Fibroblast of peridontal ligament (primary cell): Measurements from ENCODE around the gene ZFP90.
"Not testable (repeated sequence)": the region's sequence is repeated elsewhere in the genome, so short reads cannot be mapped to it uniquely, and the experiment has no call there.

Source experiments
- DNase-seq: peaks from one replicate; pipeline ENCODE4 v3.0.0-alpha.2; 2010; ENCODE audit errors: extremely low read depth

The ZFP90 gene

GRCh38 chr16:68538880-68539701, at the start of gene ZFP90:
TSS of gene ZFP90 (plus strand) at chr16:68539291. CDS start at chr16:68539793, 502 bp downstream.
- DNase-seq = peak; percentile 76

- DNase-seq = no peak
Measured at GRCh38 chr16:68490358-68490757, 48.7 kb upstream of the ZFP90 start.

GRCh38 chr16:68490829-68491575, 48.1 kb upstream of the ZFP90 start:
- DNase-seq = no peak

DNA sequence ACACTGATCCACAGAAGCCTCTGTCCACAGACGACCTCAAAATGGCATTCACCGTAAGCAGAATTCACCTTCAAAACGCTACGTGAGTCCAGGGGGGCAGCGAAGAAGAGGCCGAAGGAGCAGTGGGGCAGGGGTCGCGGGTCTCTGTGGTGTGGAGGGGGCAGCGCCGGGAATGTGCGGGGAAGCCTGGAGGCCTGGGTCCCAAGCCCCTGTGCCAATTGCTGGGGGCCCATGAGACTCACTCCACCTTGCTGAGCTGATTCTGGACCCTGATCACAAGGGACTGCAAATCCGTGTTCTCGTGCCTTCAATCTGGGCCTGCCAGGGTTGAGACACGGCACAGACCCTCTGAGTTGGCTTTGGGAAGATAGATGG, 47.5 kb upstream of the ZFP90 start:
- DNase-seq = no peak

DNA sequence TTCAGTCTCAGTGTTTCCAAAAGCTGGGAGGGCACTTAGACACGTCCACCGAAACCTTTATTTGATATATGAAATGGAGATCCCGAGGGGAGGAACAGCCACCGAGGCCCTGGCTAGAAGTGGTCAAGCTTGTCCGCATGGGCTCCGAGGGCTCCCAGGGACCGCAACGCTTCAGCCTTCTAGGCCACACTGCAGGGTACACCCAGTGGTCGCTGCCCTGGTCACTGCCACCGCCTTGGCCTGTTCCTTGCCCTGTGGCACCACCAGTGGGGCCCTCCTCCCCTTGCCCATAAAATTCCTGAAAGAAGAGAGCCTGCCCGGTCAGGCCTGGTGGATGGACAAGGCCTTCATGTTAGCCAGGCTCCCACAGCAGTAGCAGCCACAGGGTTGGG, 46.9 kb upstream of the ZFP90 start:
- no peak for DNase-seq

DNA sequence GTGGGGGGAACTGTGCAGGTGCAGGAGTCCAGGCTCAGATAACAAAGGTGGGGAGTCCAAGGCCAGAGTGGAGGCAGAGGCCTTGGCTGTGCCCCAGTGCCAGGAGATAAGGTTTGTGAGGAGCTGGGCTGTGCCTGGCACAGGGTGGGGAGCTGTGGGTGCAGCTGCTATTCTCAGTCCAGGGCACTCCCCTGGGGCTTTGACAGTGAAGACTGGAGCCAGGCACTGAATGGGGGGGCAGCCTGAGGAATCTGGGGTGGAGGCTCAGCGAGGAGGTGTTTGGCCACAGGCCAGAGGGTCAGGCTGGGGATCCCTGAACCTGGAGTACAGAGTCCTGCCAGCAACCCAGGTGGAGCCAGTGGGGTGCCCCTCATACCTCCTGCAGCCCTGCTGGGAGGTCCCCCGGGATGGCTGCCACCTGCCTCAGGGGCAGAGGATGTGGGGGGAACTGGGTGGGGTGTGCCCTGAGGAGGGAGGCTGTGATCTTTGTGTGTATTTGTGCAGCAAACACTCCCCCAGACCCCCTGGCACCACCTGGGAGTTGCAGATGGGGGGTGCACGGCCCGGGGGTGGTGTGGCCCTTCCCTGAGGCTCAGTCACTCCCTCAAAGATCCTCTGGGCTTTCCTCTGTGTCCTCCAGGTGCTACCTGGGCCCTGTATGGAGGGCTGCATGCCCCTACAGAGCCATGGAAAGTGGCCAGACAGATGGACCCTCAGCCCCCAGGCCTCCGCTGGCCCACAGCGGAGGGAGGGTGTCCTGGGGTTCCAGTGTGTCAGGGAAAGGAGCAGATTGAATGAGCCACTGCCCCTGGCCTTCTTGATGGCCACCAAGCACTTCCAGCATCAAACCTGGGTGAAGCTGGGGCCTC, 46.3 kb upstream of the ZFP90 start:
- DNase-seq = no peak

DNA sequence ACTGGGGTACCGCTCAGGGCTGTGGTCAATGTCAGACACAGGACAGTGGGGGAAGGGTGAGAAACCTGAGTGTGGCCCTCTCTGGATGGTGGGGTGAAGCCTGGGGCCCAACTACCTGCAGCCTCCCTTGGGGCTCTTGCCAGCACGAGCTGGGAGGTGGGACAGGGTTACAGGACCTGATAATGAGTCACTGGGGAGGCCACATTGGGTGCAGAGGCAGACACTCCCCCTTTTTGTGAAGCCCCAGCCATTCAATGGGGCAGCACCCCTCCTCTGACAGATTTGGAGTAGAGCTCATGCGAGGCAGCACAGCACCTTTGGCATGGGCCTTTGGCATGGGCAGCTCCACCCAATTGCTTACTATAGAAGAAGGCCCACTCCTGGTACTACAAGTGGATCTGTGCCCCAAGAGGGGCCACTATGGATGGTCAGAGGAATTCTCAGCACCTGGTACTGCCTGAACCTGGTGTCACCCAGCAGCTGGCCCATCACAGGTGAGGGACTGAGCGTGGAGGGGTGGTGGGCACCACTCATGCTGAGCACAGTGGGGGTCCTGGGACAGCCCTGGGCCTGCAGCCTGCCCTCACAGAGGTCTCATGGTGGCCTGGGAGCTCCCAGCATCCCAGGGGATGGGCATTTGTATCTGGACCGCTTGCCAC, 45.5 kb upstream of the ZFP90 start:
- DNase-seq = no peak

GRCh38 chr16:68494261-68494660, 44.8 kb upstream of the ZFP90 start:
- DNase-seq = not testable (repeated sequence)

DNA sequence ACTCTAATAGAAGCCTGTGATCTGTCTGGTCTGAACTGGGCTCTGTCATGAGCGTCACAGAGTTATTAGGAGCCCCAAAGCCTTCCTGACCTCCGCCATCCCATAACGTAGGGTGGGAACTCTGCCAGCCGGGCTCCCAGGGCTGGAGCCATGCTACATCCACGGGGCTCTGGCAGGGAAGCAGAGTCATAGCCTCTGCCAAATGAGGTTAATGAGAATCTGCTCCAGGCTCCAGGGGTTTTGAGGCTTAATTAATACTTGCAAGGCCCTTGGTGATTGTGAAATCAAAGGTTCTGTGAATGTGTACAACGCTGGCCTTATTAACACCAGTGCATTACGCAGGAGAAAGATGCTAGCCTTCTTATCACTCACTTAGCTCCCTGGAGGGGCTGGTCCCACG, 42.4 kb upstream of the ZFP90 start:
- DNase-seq = no peak

DNA sequence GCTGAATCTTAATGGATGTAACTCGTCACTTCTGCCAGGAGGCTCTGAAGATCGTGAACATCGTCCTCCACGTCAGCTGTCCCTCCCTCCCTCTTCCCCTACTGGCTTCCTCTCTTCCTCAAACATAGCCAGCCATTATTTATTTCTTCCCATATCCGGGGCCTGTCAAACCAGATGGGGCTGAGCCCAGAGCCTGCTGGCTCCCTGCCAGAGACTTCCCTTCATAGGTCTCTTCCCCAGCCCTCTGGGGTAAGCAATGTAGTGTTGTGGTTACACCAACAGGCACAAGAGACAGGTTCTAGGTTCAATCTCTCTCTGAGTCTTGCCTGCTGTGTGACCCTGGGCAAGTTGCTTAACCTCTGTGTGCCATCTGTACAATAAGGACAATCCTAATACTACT, 40.1 kb upstream of the ZFP90 start:
- DNase-seq = no peak

GRCh38 chr16:68503334-68503733, 35.8 kb upstream of the ZFP90 start:
- no peak for DNase-seq

DNA sequence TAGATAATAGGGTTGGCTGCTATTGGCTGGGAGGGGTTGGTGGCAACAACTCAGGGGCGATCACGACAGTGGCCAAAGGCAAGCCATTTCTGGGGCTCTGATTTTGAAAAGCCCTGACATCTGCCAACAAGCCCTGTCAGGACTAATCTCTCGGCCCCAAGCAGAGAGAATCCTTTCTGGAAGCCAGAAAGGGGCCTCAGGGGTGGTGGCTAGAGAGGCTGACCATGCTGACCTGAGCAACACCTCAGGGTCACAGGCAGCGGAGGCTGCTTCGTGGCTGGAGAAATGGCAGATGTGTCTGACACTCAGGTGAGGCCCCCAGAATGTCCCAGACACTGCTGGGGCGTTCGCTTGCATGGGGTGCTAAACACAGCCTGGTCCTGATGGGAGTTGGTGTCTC, 35.0 kb upstream of the ZFP90 start:
- DNase-seq = no peak

GRCh38 chr16:68506331-68507053, 32.6 kb upstream of the ZFP90 start:
- DNase-seq = no peak

DNA sequence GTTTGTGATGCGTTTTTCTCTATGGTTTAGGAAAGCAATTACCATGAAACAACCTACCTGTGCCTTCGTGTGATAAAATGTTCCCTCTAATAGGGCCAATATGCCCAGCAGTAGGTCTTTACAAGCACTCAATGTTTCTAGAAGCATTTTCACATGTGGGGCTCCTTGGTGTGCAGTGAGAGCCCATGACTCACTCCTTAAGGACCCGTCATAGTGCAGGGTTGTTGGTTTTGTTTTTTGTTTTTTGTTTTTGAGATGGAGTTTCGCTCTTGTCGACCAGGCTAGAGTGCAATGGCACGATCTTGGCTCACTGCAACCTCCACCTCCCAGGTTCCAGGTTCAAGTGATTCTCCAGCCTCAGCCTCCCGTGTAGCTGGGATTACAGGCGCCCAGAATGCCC, 31.1 kb upstream of the ZFP90 start:
- no peak for DNase-seq

DNA sequence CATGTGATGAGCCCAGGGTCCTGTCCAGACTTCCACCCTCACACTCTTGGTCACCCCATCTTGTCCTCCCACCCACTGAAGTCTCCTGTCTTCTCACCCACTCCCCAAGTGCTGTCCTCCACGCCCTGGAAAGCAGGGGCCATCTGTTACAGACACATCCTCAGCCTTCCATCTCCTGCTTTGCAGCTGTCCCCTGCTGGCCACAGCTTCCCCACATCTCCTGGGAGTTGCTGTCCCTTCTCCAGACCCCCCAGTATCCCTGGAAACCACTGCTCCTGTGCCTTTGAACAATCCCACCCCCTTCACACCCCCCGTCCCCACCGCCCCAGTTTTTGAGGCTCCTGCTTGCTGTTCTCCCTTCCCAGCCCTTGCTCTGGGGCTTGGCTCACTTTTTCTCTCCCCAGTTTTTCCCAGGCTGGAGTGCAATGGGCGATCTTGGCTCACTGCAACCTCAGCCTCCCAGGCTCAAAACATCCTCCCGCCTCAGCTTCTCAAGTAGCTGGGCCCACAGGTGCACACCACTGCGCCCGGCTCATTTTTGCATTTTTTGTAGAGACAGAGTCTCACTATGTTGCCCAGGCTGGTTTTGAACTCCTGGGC, 30.4 kb upstream of the ZFP90 start:
- no peak for DNase-seq

DNA sequence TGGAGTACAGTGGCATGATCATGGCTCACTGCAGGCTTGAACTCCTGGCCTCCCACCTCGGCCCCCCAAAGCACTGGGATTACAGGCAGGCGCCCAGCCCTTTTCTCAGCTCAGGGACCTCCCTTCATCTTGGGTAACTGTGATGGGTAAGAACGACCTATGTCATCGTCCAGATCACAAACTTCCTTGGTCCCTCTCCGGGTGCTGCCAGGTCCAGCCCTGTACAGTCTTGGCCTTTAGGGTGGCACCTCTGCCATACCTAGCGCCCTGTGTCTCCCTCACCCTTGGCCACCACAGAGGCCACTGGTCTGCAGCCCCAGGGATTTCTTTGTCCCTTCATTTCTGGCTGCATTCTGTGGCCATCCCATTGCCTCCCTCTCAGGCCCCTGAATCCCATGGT, 29.7 kb upstream of the ZFP90 start:
- DNase-seq = no peak

DNA sequence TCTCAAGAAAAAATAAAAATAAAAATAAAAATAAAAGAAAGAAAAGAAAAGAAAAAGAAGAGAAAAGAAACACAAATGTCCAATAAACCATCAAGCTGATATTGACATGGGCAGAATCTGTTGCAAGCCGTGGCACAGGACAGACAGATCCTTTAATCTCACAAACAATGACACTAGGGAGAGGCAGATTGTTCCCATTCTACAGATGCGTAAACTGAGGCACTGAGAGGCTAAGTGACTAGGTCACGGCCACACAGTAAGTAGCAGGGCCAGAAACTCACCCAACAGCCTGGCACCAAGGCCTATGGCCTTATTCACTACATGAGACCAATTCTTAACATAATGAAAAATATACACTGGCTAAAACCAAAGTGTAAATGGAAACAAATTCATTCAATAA, 28.3 kb upstream of the ZFP90 start:
- DNase-seq = no peak

DNA sequence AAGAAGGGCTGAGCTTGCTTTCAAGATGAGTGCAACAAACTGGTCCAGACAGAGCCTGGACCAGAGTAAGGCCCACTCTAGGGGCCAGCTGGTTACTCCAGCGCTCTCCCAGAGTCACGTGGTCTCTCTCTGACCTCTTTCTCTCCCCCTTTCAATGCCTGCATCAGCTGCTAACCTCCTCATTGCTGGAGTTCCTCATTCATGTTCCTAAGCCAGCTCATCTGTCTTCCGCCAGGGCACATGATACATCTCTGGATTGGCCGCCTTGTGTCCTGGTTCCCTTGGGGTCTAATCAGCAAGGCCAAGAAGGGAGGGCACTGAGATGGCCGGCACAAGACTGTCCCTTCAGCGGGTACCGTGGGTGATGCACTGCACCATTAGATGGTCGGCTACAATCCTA, 26.9 kb upstream of the ZFP90 start:
- no peak for DNase-seq

GRCh38 chr16:68512742-68513141, 26.3 kb upstream of the ZFP90 start:
- no peak for DNase-seq

GRCh38 chr16:68514511-68514910, 24.6 kb upstream of the ZFP90 start:
- no peak for DNase-seq
